Measurements from ENCODE around the gene ATP8A1. TPM values are rescaled to one million over a fixed set of nuclear protein-coding genes. Genes with fewer than 3 reads are reported as not detected.

The ATP8A1 gene
- total RNA-seq, 1 experiment from 2014 or later = 0.80 TPM

GRCh38 chr4:42655269-42655637 is 1.7 kb downstream of the ATP8A1 start:
- in situ Hi-C loops (cut with HindIII; ENCODE audit: low pct_unique_long_range_greater_than_20kb, low sequenced_read_pairs) (no loop called here), intact Hi-C loops (cut with micrococcal nuclease; ENCODE audit: unreplicated experiment) (no loop called here)
- H3K4me1 ChIP-seq (ENCODE audit: control insufficient read depth, insufficient read depth, low read length) = no peaks in the 10 kb centered on the region; the same call in 1 of the 2 replicates
- no peak overlapping the region; a peak in 1 of 4 replicates for H3K4me3 ChIP-seq (ENCODE audit: low read depth in 2 of 2, low read length in 2 of 2)
- no peak overlapping the region for H3K27ac ChIP-seq (ENCODE audit: low read length)
- POLR2A ChIA-PET = no interaction called here
- CTCF ChIA-PET = no interaction called here
- no peaks in the 10 kb centered on the region for H3K9me3 ChIP-seq (ENCODE audit: control insufficient read depth, insufficient read depth, low read depth, low read length)
- DNase-seq (ENCODE audit: low read depth, low spot score) = no peak
- BruUV-seq (replicated peaks) = no TSS peak
- no peaks in the 10 kb centered on the region for H3K36me3 ChIP-seq (ENCODE audit: control insufficient read depth, insufficient read depth, low read length)
- no peak for TF ChIP-seq SIN3A (IDR thresholded peaks at IDR 0.05; ENCODE audit: borderline replicate concordance, insufficient read depth, low read depth, low read length)
- TF ChIP-seq POLR2AphosphoS5 (IDR thresholded peaks at IDR 0.05; ENCODE audit: low read depth, low read length) = no peak
- TF ChIP-seq REST (IDR thresholded peaks at IDR 0.05; ENCODE audit: insufficient read depth in 1 of 2, low read depth in 2 of 2, low read length in 1 of 2) = no peak
- no peak for TF ChIP-seq CTCF (IDR thresholded peaks at IDR 0.05)
- TF ChIP-seq TCF7L2 (IDR thresholded peaks at IDR 0.05; ENCODE audit: low read depth, low read length) = no peak
- no peaks in the 10 kb centered on the region for H3K27me3 ChIP-seq (ENCODE audit: control insufficient read depth, insufficient read depth, low read length)
- ATAC-seq = no peak

GRCh38 chr4:42654631-42655268 is 2.2 kb downstream of the ATP8A1 start:
- DNase-seq (ENCODE audit: low read depth, low spot score) (no peak), ATAC-seq (no peak)
- BruUV-seq (replicated peaks) = no TSS peak
- intact Hi-C loops (cut with micrococcal nuclease; ENCODE audit: unreplicated experiment) = no loop called here
- ChIA-PET CTCF (no interaction called here), POLR2A (interaction anchor here (0.5 kb wide), 1 partner anchor 113 kb away, joined by 4 read pairs; no protein-coding TSS in a partner anchor)
- Histone ChIP-seq H3K4me1 (ENCODE audit: control insufficient read depth, insufficient read depth, low read length) (no peaks in the 10 kb centered on the region; the same call in 1 of the 2 replicates), H3K36me3 (ENCODE audit: control insufficient read depth, insufficient read depth, low read length) (no peaks in the 10 kb centered on the region), H3K27me3 (ENCODE audit: control insufficient read depth, insufficient read depth, low read length) (no peaks in the 10 kb centered on the region), H3K27ac (ENCODE audit: low read length) (no peak overlapping the region), H3K9me3 (ENCODE audit: control insufficient read depth, insufficient read depth, low read depth, low read length) (no peaks in the 10 kb centered on the region), H3K4me3 (ENCODE audit: low read depth in 2 of 2, low read length in 2 of 2) (no peak overlapping the region)
- in situ Hi-C loops (cut with HindIII; ENCODE audit: low pct_unique_long_range_greater_than_20kb, low sequenced_read_pairs) = no loop called here
- TF ChIP-seq CTCF (IDR thresholded peaks at IDR 0.05) (no peak), SIN3A (IDR thresholded peaks at IDR 0.05; ENCODE audit: borderline replicate concordance, insufficient read depth, low read depth, low read length) (no peak), REST (IDR thresholded peaks at IDR 0.05; ENCODE audit: insufficient read depth in 1 of 2, low read depth in 2 of 2, low read length in 1 of 2) (no peak), POLR2AphosphoS5 (IDR thresholded peaks at IDR 0.05; ENCODE audit: low read depth, low read length) (no peak)
